ENCODE data around the gene DIAPH2. TPM values are rescaled to one million over a fixed set of nuclear protein-coding genes. Genes with fewer than 3 reads are reported as not detected.

The DIAPH2 gene
- total and polyA plus RNA-seq, 9 of the 15 experiments (the other 6 are each of a cell fraction or from before 2014, with no cell fraction given), result 0.01 to 0.18 (median 0.07) TPM; not detected in 1

DNA sequence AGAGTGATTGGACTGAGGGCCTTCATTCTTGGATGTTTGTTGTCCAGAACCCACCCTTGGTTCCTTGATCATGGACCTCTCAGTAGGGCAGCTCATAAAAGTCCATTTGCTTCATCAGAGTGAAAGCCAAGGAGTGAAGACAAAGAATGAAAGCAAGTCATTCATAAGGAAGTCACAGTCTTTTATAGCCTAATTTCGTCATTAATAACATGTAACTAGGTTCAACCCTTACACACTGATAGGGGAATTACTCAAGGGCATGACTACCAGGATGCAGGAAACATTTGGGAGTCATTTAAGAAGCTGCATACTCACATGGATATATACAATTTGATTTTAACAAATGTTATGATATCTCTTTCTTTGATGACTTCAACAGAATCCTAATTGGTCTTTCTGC is 294.3 kb downstream of the DIAPH2 start:
- no peaks in the 10 kb centered on the region for H3K79me2 ChIP-seq (ENCODE audit: control insufficient read depth, insufficient read depth, low read length)
- no peaks in the 10 kb centered on the region for H3K27me3 ChIP-seq (ENCODE audit: control insufficient read depth in 2 of 2, insufficient read depth in 2 of 2, low read length in 2 of 2)
- intact Hi-C loops (cut with micrococcal nuclease), result no loop called here
- ChIA-PET CTCF (ENCODE audit: low intra/inter-chr PET ratio) (no interaction called here), POLR2A (no interaction called here)
- no peaks in the 10 kb centered on the region for H3K9me1 ChIP-seq (ENCODE audit: control insufficient read depth, insufficient read depth, low read length)
- no peak for TF ChIP-seq CHD1 (IDR thresholded peaks at IDR 0.05; ENCODE audit: low read length)
- no peak for TF ChIP-seq ZNF408 (CRISPR knock-in tag; IDR thresholded peaks at IDR 0.05; ENCODE audit: low read depth)
- no peak for TF ChIP-seq FOXM1 (IDR thresholded peaks at IDR 0.05; ENCODE audit: low read depth)
- TF ChIP-seq FOXM1 (CRISPR knock-in tag; IDR thresholded peaks at IDR 0.05; ENCODE audit: low read depth), result no peak
- TF ChIP-seq PTRF (tag; IDR thresholded peaks at IDR 0.05), result no peak
- no peak for TF ChIP-seq ZNF174 (CRISPR knock-in tag; IDR thresholded peaks at IDR 0.05)
- TF ChIP-seq, protein P1, sequence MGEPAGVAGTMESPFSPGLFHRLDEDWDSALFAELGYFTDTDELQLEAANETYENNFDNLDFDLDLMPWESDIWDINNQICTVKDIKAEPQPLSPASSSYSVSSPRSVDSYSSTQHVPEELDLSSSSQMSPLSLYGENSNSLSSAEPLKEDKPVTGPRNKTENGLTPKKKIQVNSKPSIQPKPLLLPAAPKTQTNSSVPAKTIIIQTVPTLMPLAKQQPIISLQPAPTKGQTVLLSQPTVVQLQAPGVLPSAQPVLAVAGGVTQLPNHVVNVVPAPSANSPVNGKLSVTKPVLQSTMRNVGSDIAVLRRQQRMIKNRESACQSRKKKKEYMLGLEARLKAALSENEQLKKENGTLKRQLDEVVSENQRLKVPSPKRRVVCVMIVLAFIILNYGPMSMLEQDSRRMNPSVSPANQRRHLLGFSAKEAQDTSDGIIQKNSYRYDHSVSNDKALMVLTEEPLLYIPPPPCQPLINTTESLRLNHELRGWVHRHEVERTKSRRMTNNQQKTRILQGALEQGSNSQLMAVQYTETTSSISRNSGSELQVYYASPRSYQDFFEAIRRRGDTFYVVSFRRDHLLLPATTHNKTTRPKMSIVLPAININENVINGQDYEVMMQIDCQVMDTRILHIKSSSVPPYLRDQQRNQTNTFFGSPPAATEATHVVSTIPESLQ (CRISPR knock-in tag; IDR thresholded peaks at IDR 0.05), result no peak
- TF ChIP-seq ZNF24 (IDR thresholded peaks at IDR 0.05), result no peak
- no peak for TF ChIP-seq SNIP1 (IDR thresholded peaks at IDR 0.05; ENCODE audit: low read depth)
- no peak for TF ChIP-seq MAFK (IDR thresholded peaks at IDR 0.05; ENCODE audit: low read length)
- no peak for TF ChIP-seq ZBTB43 (CRISPR knock-in tag; IDR thresholded peaks at IDR 0.05)
- TF ChIP-seq ZBTB9 (CRISPR knock-in tag; IDR thresholded peaks at IDR 0.05), result no peak
- in situ Hi-C loops (cut with MboI), result no loop called here
- H3K27ac ChIP-seq (ENCODE audit: extremely low read depth, low read depth, low read length), result no peak overlapping the region
- no peak for FAIRE-seq
- H4K20me1 ChIP-seq (replicated peaks; ENCODE audit: control insufficient read depth, insufficient read depth, low read length), result no peaks in the 10 kb centered on the region
- H3K4me1 ChIP-seq (replicated peaks in 1 of 2; ENCODE audit: control insufficient read depth in 2 of 2, insufficient read depth in 2 of 2, low read length in 2 of 2), result no peaks in the 10 kb centered on the region
- no peak overlapping the region for H3K4me2 ChIP-seq (ENCODE audit: insufficient read depth, low read length)
- H3K36me3 ChIP-seq (ENCODE audit: control insufficient read depth, insufficient read depth, low read length), result no peaks in the 10 kb centered on the region
- no TSS peak for BruUV-seq (replicated peaks)
- no peak overlapping the region for H3K9ac ChIP-seq (ENCODE audit: insufficient read depth in 1 of 2, low read depth in 2 of 2, low read length in 2 of 2)
- no peak for DNase-seq (ENCODE audit: extremely low read depth in 1 of 4, low spot score in 3 of 4)
- no peak overlapping the region for H2AFZ ChIP-seq (ENCODE audit: low read depth, low read length)
- H3K9me3 ChIP-seq (replicated peaks; ENCODE audit: control insufficient read depth, insufficient read depth, low read depth, low read length), result no peaks in the 10 kb centered on the region
- H3K4me3 ChIP-seq, result no peak overlapping the region
- no peak for ATAC-seq
- 0% methylated on average over 1 of the region's 1 CpG for WGBS (ENCODE audit: insufficient coverage, low coverage, missing lambda C conversion rate)
